ENCODE data around the gene ACLY.

Gene ACLY

DNA sequence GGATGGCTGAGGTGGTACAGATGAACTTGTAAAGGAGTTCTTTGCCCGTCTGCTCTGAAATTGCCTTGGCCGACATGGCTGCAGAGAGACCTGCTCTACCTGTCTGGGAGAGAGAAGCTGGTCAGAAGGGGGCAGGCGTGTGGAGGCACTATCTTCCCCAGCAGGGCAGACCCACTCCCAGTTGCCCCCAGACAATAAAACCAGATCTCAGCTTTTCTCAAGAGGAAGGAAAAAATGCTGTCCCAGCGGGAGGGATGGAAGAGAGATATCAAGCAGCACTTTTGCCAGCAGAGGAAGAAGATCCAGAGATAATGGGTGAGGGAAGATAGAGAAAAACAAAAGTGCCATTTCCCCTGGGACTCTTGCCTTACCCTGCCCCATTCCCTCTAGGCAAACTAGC, 5.0 kb downstream of the ACLY start:
- no peak for DNase-seq (ENCODE audit: low read depth in 1 of 2, low spot score in 1 of 2)
- TF ChIP-seq SPI1 (IDR thresholded peaks at IDR 0.05; ENCODE audit: borderline replicate concordance, low read depth) (no peak), GABPA (IDR thresholded peaks at IDR 0.05; ENCODE audit: low read depth) (no peak), POLR2AphosphoS5 (IDR thresholded peaks at IDR 0.05; ENCODE audit: low read depth) (no peak), CTCF (IDR thresholded peaks at IDR 0.05; ENCODE audit: insufficient read depth, low read length) (no peak)
- TF ChIP-seq, protein P1, sequence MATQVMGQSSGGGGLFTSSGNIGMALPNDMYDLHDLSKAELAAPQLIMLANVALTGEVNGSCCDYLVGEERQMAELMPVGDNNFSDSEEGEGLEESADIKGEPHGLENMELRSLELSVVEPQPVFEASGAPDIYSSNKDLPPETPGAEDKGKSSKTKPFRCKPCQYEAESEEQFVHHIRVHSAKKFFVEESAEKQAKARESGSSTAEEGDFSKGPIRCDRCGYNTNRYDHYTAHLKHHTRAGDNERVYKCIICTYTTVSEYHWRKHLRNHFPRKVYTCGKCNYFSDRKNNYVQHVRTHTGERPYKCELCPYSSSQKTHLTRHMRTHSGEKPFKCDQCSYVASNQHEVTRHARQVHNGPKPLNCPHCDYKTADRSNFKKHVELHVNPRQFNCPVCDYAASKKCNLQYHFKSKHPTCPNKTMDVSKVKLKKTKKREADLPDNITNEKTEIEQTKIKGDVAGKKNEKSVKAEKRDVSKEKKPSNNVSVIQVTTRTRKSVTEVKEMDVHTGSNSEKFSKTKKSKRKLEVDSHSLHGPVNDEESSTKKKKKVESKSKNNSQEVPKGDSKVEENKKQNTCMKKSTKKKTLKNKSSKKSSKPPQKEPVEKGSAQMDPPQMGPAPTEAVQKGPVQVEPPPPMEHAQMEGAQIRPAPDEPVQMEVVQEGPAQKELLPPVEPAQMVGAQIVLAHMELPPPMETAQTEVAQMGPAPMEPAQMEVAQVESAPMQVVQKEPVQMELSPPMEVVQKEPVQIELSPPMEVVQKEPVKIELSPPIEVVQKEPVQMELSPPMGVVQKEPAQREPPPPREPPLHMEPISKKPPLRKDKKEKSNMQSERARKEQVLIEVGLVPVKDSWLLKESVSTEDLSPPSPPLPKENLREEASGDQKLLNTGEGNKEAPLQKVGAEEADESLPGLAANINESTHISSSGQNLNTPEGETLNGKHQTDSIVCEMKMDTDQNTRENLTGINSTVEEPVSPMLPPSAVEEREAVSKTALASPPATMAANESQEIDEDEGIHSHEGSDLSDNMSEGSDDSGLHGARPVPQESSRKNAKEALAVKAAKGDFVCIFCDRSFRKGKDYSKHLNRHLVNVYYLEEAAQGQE (IDR thresholded peaks at IDR 0.05; ENCODE audit: insufficient replicate concordance, low read depth) = no peak
- Histone ChIP-seq H3K4me3 (replicated peaks; ENCODE audit: insufficient read depth, low read length) (no peak overlapping the region), H3K27ac (replicated peaks) (no peak overlapping the region), H3K27me3 (ENCODE audit: insufficient read depth, poor library complexity, severe bottlenecking) (no peaks in the 10 kb centered on the region)

DNA sequence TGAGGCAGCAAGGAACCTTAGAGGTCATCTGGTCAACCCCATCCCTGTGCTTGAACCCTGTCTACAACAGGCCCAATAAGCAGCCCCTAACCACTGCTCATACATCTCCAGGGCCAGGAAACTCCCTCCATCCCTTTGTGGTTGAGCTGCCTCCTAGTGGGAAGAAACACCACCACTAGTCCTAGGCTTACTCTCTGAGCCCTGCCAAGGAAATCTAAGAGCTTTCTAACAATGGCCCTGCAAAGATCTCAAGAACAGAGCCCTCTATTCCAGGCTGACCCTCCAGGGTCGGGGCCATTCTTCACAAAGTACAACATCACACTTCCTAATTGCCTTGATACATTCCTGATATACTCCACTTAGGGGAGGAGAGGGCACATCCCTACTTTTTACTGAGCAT, 5.8 kb downstream of the ACLY start:
- TF ChIP-seq, protein P1 (IDR thresholded peaks at IDR 0.05; ENCODE audit: insufficient replicate concordance, low read depth) = no peak
- TF ChIP-seq POLR2AphosphoS5 (IDR thresholded peaks at IDR 0.05; ENCODE audit: low read depth) = no peak
- no peak overlapping the region for H3K27ac ChIP-seq (replicated peaks)
- H3K27me3 ChIP-seq (ENCODE audit: insufficient read depth, poor library complexity, severe bottlenecking) = no peaks in the 10 kb centered on the region
- DNase-seq (ENCODE audit: low read depth in 1 of 2, low spot score in 1 of 2) = no peak
- no peak overlapping the region for H3K4me3 ChIP-seq (replicated peaks; ENCODE audit: insufficient read depth, low read length)

DNA sequence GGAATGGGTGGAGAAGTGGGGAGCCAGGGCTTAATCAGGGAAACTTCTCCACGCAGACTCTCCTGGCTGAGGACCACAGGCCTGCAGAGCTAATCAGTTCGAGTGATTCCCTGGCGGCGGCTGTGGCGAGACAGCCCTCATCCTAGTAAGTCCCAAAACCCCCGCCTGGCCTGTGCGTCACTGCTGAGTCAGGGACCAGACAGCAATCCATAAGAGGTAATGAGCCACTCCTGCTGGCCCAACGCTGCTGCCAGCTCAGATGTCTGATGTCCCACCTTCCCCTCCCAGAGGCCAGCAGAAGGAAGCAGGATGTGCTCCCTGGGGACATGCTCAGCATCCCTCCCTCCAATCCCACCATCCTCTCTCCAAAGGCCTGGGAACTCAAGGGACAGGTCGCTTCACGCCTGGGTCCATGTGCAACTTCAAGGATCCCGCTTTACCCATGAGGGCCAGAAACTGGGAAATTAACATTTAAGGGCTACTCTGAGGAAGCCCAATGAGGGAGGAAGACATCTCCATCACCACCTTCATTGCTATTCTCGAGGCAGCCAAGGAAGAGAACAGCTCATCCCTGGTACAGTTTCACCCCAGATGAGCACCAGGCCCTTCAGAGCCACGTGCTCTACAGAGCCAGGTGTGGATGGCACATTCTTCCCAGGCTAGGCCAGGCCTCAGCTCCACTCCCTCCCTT, 7.9 kb downstream of the ACLY start:
- no peaks in the 10 kb centered on the region for H3K27me3 ChIP-seq (ENCODE audit: insufficient read depth, poor library complexity, severe bottlenecking)
- no peak overlapping the region for H3K27ac ChIP-seq (replicated peaks)
- TF ChIP-seq GABPA (IDR thresholded peaks at IDR 0.05; ENCODE audit: low read depth) (no peak), SPI1 (IDR thresholded peaks at IDR 0.05; ENCODE audit: borderline replicate concordance, low read depth) (no peak), CTCF (IDR thresholded peaks at IDR 0.05; ENCODE audit: insufficient read depth, low read length) (no peak), POLR2AphosphoS5 (IDR thresholded peaks at IDR 0.05; ENCODE audit: low read depth) (no peak)
- TF ChIP-seq, protein P1 (IDR thresholded peaks at IDR 0.05; ENCODE audit: insufficient replicate concordance, low read depth) = no peak
- DNase-seq (ENCODE audit: low read depth in 1 of 2, low spot score in 1 of 2) = no peak
- H3K4me3 ChIP-seq (replicated peaks; ENCODE audit: insufficient read depth, low read length) = no peak overlapping the region
